Keratinocyte (primary cell): Measurements from ENCODE around the gene TMA7.

Source experiments
- CTCF ChIP-seq, 3 experiments: IDR thresholded peaks in 1 of 3; conservative IDR thresholded peaks in 1 of 3; optimal IDR thresholded peaks in 1 of 3; 2 replicates in 2 of 3; 3 replicates in 1 of 3; pipeline versions ENCODE3 to v1.5.1; 2011; ENCODE audit warnings: low read length in 3 of 3, mild to moderate bottlenecking in 3 of 3, moderate library complexity in 2 of 3, control low read depth in 1 of 3, inconsistent platforms in 1 of 3; ENCODE audit not compliant: insufficient read depth in 2 of 3; ENCODE audit errors: extremely low read depth in 1 of 3
- EZH2 ChIP-seq: IDR thresholded peaks from one replicate; pipeline ENCODE4 v1.6.1; 2012; ENCODE audit warnings: inconsistent platforms, mild to moderate bottlenecking, low read length, moderate library complexity

DNA sequence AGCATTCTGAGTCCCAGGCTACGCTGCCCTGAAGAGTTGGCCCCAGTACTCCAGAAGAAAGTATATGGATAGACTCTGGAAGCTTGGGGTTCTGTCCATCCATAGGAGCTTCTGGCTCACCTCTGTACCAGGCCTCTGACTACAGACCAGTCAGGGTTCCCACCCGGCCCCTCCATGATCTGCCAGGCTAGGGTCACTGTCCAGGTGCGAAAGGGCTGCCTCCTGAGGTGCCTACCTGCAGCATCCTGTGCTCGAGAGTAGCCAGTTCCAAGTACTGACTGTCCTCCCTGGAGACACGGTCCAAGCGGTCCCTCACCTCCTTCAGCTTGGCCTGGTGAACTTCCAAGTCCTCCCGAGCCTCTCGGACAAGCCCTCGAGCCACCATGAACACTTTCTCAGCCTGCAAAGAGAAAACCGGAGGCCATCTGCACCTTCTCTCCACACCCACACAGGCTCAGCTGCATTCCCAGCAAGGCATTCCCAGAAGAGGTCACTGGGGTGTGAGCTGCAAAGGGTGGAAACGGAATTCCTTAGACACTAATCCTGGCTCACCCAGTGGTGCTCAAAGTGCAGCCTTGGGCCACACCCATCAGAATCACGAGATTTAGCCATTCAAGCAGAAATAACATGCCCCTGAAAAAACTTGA lies 6.5 kb upstream of the TMA7 start:
- no peak for TF ChIP-seq CTCF (optimal IDR thresholded peaks at IDR 0.05 in 1 of 3, IDR thresholded peaks at IDR 0.05 in 1 of 3, conservative IDR thresholded peaks at IDR 0.05 in 1 of 3; ENCODE audit: extremely low read depth in 1 of 3, insufficient read depth in 2 of 3, low read length in 3 of 3)
- TF ChIP-seq EZH2 = no peak
